PFSK-1 (cell line): Measurements from ENCODE around the gene SCRN2.

Source experiments
- FOXP2 ChIP-seq: optimal IDR thresholded peaks from 2 replicates; pipeline ENCODE3; 2011; ENCODE audit warnings: borderline replicate concordance, control low read depth, inconsistent platforms; ENCODE audit not compliant: insufficient read depth; ENCODE audit errors: extremely low read length, extremely low read depth
- POLR2AphosphoS5 ChIP-seq: IDR thresholded peaks from 2 replicates; pipeline ENCODE4 v1.6.1; 2012; ENCODE audit warnings: low read depth, mild to moderate bottlenecking, control low read depth, low read length, moderate library complexity
- REST ChIP-seq, 2 experiments: IDR thresholded peaks; 2 replicates each; pipeline versions ENCODE4 v1.6.1 to v1.8.0; 2011 to 2012; ENCODE audit warnings: low read depth in 2 of 2, low read length in 2 of 2, control low read depth in 1 of 2, inconsistent platforms in 1 of 2, mild to moderate bottlenecking in 1 of 2, moderate library complexity in 1 of 2; ENCODE audit not compliant: insufficient read depth in 1 of 2
- SIN3A ChIP-seq: IDR thresholded peaks from 2 replicates; pipeline ENCODE4 v1.6.1; 2012; ENCODE audit warnings: mild to moderate bottlenecking, low read length, moderate library complexity, borderline replicate concordance; ENCODE audit not compliant: insufficient read depth
- TAF1 ChIP-seq: IDR thresholded peaks from 2 replicates; pipeline ENCODE4 v1.6.1; 2012; ENCODE audit warnings: low read length, control low read depth, borderline replicate concordance; ENCODE audit not compliant: insufficient read depth

Gene SCRN2

GRCh38 chr17:47870056-47870455, 29.0 kb upstream of the SCRN2 start:
- TF ChIP-seq FOXP2 = no peak
- TF ChIP-seq REST (IDR thresholded peaks at IDR 0.05; ENCODE audit: insufficient read depth in 1 of 2, low read depth in 2 of 2, low read length in 2 of 2) = no peak
- no peak for TF ChIP-seq POLR2AphosphoS5
- TF ChIP-seq TAF1 = no peak
- TF ChIP-seq SIN3A = no peak

- TF ChIP-seq TAF1 = no peak
- TF ChIP-seq POLR2AphosphoS5 = no peak
- TF ChIP-seq REST (IDR thresholded peaks at IDR 0.05; ENCODE audit: insufficient read depth in 1 of 2, low read depth in 2 of 2, low read length in 2 of 2) = no peak
- no peak for TF ChIP-seq FOXP2
- no peak for TF ChIP-seq SIN3A
Observed at GRCh38 chr17:47869114-47869513, 28.0 kb upstream of the SCRN2 start.

- TF ChIP-seq POLR2AphosphoS5 = no peak
- no peak for TF ChIP-seq REST (IDR thresholded peaks at IDR 0.05; ENCODE audit: insufficient read depth in 1 of 2, low read depth in 2 of 2, low read length in 2 of 2)
- TF ChIP-seq TAF1 = no peak
- TF ChIP-seq FOXP2 = no peak
Observed at GRCh38 chr17:47867813-47868533, 26.9 kb upstream of the SCRN2 start.

GRCh38 chr17:47866941-47867340, 25.9 kb upstream of the SCRN2 start:
- TF ChIP-seq REST (IDR thresholded peaks at IDR 0.05; ENCODE audit: insufficient read depth in 1 of 2, low read depth in 2 of 2, low read length in 2 of 2) (no peak), POLR2AphosphoS5 (no peak), FOXP2 (no peak), SIN3A (no peak), TAF1 (no peak)

- TF ChIP-seq POLR2AphosphoS5 (no peak), SIN3A (no peak), TAF1 (no peak), REST (IDR thresholded peaks at IDR 0.05; ENCODE audit: insufficient read depth in 1 of 2, low read depth in 2 of 2, low read length in 2 of 2) (no peak), FOXP2 (no peak)
Observed at GRCh38 chr17:47864791-47865216, 23.7 kb upstream of the SCRN2 start.
